HG03575 (cell line): ENCODE measurements around the gene CFAP74.

Experiments
- ATAC-seq: cut with Tn5 transposase; IDR thresholded peaks from one replicate; pipeline ENCODE4 v1.9.1; 2021; ENCODE audit not compliant: unreplicated experiment, insufficient number of reproducible peaks, low FRiP score; ENCODE audit errors: extremely low read depth

The CFAP74 gene

GRCh38 chr1:1976031-1976430, 27.6 kb downstream of the CFAP74 start:
- ATAC-seq, result no peak

GRCh38 chr1:1975535-1975934, 28.1 kb downstream of the CFAP74 start:
- no peak for ATAC-seq

DNA sequence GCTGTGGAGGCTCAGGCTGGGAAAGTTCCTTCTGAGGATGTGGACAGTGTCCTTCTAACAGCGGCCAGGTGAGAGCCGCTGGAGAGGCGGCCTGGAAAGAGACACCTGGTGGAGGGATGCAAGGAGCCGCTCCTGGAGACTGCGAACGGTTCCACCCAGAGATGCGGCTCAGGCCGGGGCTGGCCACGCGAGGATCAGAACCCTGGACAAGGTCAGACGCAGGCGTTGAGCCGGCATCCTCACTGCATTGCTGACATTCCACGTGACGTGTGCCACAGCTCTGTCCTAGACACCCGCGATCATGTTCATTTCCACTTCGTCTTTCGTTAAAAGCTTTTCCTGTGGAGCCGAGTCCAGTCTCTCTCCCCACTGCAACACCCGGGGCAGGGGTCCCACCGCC, 28.8 kb downstream of the CFAP74 start:
- no peak for ATAC-seq

- ATAC-seq, result no peak
Observed at GRCh38 chr1:1973716-1974642, 29.6 kb downstream of the CFAP74 start.

GRCh38 chr1:1972976-1973715, 30.4 kb downstream of the CFAP74 start:
- no peak for ATAC-seq

DNA sequence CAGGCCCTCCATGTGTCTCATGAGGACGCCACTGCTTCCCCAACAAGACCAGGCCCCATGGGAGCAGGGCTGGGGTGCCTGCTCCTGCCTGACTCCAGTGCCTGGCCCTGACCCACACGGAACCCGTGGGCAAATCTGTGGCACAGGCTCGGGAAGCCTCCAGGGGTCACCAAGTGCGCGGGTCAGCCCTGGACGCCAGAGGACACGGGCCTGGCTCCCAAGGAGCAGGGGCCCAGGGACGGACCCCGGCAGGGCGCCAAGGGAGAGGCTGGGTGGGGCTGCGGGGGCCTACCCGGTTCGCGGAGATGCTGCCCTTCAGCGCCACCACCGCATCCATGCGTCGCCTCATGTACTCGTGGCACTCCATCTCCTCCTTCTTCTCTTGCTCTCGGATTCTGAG, 31.9 kb downstream of the CFAP74 start:
- no peak for ATAC-seq

- no peak for ATAC-seq
Observed at GRCh38 chr1:1971017-1971416, 32.6 kb downstream of the CFAP74 start.

DNA sequence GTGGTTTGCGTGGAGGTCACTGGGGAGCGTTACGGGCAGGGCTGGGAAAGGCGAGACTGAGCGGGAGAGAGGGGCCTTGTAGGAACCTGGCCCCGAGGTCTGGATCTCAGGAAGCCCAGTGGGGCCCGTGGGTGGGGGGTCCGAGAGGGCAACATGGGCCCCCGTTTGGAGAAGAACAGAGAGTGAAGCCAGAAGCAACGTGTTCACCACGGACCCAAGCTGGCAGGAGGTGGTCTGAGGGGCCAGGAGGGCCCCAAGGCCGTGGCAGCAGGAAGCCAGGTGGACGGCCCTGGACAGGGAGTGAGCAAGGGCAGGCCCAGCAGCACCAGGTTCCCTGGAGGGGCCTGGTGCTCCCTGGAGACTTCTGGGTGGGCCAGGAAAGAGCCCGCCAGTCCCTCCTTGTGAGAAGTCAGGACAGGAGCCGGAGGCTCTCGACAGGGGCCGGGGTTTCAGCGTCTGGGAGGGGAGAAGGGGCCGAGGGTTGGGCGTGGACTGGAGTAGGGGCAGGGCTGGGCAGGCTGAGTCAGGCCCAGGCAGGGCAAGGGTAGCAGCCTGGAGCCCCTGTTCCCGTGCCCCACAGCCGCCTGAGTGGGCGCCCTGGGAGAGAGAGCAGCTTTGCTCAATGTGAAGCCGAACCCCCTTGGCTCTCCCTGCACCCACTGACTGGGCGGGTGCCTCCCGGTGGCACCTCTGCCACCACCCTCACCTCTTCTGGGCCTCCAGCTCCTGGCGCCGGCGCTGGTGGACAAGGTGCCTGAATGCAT, 33.5 kb downstream of the CFAP74 start:
- no peak for ATAC-seq

DNA sequence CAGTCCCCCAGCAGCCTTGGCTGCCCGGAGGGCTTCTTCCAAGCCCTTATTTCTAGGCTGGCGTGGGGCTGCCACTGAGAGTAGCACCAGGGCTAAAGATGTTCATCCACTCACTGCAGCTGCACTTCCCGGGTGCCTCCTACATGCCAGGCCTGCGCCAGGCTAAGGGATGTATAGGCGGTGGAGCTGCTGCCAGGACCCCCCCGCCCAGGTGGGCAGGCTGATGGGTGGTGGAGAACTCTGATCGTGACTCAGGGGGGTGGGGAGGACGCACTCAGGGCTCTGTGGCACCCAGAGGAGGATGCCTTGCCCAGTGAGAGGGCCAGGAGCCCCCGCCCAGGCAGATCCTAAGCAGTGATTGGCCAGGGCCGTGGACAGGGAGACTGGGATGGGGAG, 34.1 kb downstream of the CFAP74 start:
- ATAC-seq, result no peak

DNA sequence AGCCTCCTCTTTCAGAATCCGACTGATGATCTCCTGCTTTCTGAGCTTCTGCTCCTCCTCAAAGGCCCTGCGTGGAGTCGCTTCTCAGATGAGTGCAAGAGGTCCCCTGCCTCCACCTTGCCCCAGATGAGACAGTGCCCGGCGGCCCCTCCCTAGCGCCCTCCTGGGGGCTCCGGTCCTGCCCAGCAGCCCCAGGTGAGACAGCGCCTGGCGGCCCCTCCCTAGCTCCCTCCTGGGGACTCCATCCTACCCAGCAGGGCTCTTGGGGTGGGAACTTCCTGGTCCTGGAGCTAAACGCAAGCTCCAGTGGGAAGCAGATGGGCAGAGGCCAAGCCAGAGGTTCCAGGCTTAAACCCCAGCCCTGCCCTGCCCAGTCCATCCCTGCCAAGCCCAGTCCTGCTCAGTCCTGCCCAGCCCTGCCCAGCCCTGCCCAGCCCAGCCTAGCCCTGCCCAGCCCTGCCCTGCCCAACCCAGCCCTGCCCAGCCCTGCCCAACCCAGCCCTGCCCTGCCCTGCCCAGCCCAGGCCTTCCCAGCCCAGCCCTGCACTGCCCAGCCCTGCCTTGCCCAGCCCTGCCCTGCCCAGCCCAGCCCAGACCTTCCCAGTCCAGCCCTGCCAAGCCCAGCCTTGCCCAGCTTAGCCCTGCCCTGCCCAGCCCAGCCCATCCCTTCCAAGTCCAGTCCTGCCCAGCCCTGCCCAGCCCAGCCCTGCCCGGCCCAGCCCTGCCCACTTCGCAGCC, 34.6 kb downstream of the CFAP74 start:
- ATAC-seq, result no peak

- ATAC-seq, result no peak
Observed at GRCh38 chr1:1967879-1968278, 35.7 kb downstream of the CFAP74 start.

DNA sequence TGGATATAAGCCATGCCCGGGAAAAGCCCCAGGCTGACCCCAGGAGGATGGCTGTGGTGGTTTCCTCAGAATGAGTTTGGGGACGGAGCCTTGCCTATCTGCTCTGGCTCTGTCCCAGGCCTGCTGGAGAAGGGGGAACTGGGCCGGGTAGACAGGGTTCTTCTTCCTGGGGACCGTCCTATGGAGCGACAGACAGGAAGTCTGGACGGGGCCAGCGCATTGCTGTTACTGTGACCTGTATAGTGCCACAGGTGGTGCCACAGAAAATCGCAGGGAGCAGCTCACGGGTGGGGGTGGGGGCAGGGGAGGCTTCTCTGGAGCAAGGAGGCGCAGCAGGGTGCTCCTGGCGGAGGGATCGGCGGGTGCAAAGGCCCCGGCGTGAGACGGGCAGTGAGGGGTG, 36.4 kb downstream of the CFAP74 start:
- no peak for ATAC-seq

- ATAC-seq, result no peak
Observed at GRCh38 chr1:1966071-1966740, 37.4 kb downstream of the CFAP74 start.

- ATAC-seq, result no peak
Observed at GRCh38 chr1:1965546-1965945, 38.0 kb downstream of the CFAP74 start.

DNA sequence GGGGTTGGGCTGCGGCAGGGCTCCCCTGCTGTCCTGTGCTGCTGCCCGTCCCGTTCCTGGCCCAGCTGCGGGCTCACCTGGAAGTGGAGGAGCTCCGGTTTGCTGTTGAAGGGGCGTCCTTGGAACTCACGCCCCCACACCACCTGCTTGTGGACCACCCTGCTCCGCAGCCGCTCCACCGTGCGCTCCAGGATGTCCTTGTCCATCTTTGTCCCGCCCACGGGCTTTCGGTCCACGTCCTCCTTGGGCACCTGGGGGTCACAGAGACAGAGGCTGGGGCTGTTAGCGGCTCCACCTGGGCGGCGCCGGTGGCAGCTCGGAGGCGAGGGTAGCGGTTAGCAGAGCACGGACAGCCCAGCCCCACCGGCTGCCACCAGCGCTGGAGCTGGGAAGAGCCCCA, 38.8 kb downstream of the CFAP74 start:
- ATAC-seq, result no peak

- no peak for ATAC-seq
Observed at GRCh38 chr1:1963570-1963969, 40.0 kb downstream of the CFAP74 start.

DNA sequence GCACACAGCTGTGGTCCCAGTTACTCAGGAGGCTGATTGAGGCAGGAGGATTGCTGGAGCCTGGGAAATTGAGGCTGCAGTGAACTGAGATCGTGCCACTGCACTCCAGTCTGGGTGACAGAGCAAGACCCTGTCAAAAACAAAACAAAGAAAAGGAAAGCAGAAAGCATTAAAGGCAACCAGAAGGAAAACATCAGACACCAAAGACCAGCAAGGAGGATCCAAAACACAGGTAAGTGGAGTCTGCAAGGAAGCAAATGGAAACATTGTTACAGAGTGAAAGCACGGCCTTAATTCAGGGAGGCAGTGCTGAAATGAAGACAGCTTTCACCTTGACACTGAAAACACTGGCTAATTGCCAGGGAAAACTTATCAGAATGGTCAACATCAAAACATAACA, 40.8 kb downstream of the CFAP74 start:
- no peak for ATAC-seq

GRCh38 chr1:1960480-1961196, 42.9 kb downstream of the CFAP74 start:
- no peak for ATAC-seq
